Endothelial cell of umbilical vein (primary cell): ENCODE data around the gene PM20D1.

Source experiments
- EZH2 ChIP-seq: IDR thresholded peaks from 2 replicates; pipeline ENCODE4 v1.6.1; 2012; ENCODE audit warnings: borderline replicate concordance, low read depth, mild to moderate bottlenecking, moderate library complexity, low read length, inconsistent platforms; ENCODE audit not compliant: severe bottlenecking
- FOS ChIP-seq: IDR thresholded peaks from 2 replicates; pipeline ENCODE4 v1.6.1; 2011; ENCODE audit warnings: mild to moderate bottlenecking, low read length, moderate library complexity, borderline replicate concordance; ENCODE audit not compliant: insufficient read depth
- POLR2A ChIP-seq: IDR thresholded peaks from 2 replicates; pipeline ENCODE4 v1.6.1; 2012; ENCODE audit warnings: low read depth, mild to moderate bottlenecking, control low read depth, low read length
- TF ChIP-seq, protein P1 (sequence below), 2 donors: IDR thresholded peaks; 1 replicate in 1 of 2; 2 replicates in 1 of 2; pipeline ENCODE4 v1.5.1; 2011; ENCODE audit warnings: low read length in 2 of 2, mild to moderate bottlenecking in 2 of 2, moderate library complexity in 2 of 2, control low read depth in 1 of 2, inconsistent platforms in 1 of 2, low read depth in 1 of 2; ENCODE audit not compliant: insufficient read depth in 1 of 2; ENCODE audit errors: extremely low read depth in 1 of 2

GRCh38 chr1:205797168-205797567, 52.8 kb downstream of the PM20D1 start:
- TF ChIP-seq, protein P1, sequence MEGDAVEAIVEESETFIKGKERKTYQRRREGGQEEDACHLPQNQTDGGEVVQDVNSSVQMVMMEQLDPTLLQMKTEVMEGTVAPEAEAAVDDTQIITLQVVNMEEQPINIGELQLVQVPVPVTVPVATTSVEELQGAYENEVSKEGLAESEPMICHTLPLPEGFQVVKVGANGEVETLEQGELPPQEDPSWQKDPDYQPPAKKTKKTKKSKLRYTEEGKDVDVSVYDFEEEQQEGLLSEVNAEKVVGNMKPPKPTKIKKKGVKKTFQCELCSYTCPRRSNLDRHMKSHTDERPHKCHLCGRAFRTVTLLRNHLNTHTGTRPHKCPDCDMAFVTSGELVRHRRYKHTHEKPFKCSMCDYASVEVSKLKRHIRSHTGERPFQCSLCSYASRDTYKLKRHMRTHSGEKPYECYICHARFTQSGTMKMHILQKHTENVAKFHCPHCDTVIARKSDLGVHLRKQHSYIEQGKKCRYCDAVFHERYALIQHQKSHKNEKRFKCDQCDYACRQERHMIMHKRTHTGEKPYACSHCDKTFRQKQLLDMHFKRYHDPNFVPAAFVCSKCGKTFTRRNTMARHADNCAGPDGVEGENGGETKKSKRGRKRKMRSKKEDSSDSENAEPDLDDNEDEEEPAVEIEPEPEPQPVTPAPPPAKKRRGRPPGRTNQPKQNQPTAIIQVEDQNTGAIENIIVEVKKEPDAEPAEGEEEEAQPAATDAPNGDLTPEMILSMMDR (IDR thresholded peaks at IDR 0.05; ENCODE audit: extremely low read depth in 1 of 2, insufficient read depth in 1 of 2, low read depth in 1 of 2, low read length in 2 of 2), result no peak
- TF ChIP-seq POLR2A (no peak), EZH2 (no peak), FOS (no peak)
